ENCODE measurements around the gene CEP112.

CEP112 gene

DNA sequence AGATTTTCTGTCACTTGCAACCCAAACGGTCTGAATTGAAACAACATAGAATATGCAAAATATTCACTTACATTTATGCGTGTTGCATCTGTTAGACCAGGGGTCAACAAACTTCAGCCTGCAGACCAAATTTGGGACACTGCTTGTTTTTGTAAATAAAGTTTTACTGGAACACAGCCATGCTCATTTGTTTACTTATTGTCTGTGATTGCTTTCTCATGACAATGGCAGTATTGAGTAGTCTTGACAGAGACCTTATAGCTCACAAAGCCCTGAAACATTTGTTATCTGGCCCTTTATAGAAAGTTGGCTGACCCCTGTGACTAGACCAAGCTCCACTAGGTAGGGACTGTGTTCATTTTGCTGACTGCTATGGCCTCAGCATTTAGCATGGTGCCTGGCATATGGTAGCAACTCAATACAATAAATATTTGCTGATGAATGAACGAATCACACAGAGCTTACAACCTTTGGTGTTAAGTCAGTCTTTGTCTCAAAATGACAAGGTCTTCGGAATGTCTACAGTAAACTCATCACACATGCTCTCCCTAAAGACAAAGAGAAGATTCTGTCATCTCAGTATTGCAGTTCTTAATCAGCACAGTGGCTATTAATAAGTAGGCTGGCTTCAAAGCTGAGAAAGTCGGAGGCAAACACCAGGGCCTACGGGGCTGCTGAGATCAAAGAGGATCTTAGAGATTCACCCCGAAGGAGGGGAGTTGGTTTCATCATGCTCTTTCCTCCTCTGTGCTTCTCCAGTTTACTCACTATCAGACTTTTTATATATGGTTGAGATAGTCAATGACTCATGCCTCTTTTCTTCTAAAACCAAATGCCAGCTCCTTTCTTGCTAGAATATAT lies 535.3 kb downstream of the CEP112 start:
- no peak for TF ChIP-seq CTCF (conservative IDR thresholded peaks at IDR 0.05)

DNA sequence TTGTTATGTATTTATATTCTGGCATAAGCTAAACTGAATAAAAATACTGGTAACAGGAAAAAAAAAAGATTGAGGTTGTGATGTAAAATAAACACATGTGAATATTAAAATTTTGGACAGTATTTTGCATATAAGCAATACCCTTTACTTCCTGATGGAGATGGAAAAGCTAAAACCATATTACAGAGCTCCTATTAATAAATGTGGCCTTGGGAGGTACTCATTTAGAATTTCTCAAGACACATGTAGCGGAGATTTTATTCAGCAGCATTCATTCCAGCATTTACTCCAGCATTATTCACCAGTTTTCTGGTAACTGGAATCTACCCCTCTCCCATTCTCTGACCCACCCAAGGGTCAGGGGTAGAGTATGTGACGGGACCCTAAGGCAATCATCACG lies 536.2 kb downstream of the CEP112 start:
- TF ChIP-seq CTCF (conservative IDR thresholded peaks at IDR 0.05) = no peak
- H3K27ac ChIP-seq = no peak overlapping the region

More for the DNA sequence above, 535.3 kb downstream of the CEP112 start:
- no peak overlapping the region for H3K27ac ChIP-seq

DNA sequence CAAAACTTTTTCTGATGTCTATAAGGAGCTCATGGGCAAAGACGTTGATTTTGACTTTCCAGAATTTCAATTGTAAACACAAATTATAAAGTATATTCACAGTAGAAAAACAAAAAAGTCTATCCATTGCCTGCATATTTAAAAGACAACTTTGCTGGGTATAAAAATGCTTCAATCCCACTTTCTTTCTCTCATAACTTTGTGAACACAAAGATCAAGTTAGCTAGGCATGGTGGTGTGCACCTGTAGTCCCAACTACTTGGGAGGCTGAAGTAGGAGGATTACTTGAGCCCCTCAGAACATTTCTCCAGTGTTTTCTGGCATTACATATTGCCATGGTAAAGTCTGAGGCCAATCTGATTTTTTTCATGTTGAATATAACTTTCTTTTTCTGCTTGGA lies 547.4 kb downstream of the CEP112 start:
- no peak overlapping the region for H3K27ac ChIP-seq
- TF ChIP-seq CTCF (conservative IDR thresholded peaks at IDR 0.05) = no peak

GRCh38 chr17:65638221-65638975 lies 553.5 kb downstream of the CEP112 start:
- TF ChIP-seq CTCF (conservative IDR thresholded peaks at IDR 0.05) = no peak
- peak overlapping the region; percentile 1; the same call in 1 of the 2 replicates for H3K27ac ChIP-seq

GRCh38 chr17:65637786-65638185 lies 554.1 kb downstream of the CEP112 start:
- TF ChIP-seq CTCF (conservative IDR thresholded peaks at IDR 0.05) = no peak
- H3K27ac ChIP-seq = no peak overlapping the region

DNA sequence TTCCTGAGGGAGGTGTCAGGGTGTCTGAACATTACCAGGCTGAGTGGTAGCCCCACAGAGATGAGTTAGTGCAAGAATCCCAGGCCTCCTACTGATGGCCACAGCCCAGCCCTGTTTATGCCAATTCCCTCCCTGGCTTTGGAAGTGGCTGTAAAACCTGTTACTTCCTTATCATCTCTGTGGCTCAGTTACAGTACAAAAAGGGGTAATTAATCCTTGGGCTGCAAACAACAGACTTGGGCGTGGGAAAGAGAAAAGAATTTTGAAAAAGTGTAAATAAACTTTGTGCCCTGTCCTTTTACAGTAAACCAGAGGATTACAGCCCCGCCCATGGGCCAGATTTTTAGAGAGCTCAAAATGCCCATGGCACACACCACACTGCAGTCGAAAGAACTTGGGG lies 557.4 kb downstream of the CEP112 start:
- no peak for TF ChIP-seq CTCF (conservative IDR thresholded peaks at IDR 0.05)
- H3K27ac ChIP-seq = peak overlapping the region; percentile 61

DNA sequence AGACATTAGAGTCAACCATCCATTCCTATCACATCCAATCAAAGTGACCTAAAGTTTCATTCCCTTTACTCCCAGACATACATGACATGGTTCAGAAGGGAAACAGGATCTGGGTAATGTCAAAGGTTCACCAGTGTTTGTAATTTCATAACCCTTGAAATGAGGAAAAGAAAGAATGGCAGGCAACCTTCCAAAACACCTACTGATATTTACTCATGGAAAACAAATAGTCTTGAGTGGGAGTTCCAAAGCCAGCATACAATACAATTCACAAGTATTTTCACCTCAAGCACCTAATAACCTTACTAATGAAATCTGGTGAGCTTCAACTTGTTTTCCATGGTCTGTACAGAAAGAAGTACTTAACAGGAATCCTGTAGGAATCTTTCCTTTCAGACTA lies 557.9 kb downstream of the CEP112 start:
- H3K27ac ChIP-seq = peak overlapping the region; percentile 61
- TF ChIP-seq CTCF (conservative IDR thresholded peaks at IDR 0.05) = no peak

All from VCaP (cell line).